ENCODE measurements around the gene PLA2G4A.

GRCh38 chr1:186875896-186876835 lies 47.4 kb downstream of the PLA2G4A start:
- TF ChIP-seq CTCF (IDR thresholded peaks at IDR 0.05) (no peak), YY1 (IDR thresholded peaks at IDR 0.05; ENCODE audit: low read depth) (no peak), MEF2A (IDR thresholded peaks at IDR 0.05; ENCODE audit: borderline replicate concordance, low read depth) (no peak), EP300 (IDR thresholded peaks at IDR 0.05; ENCODE audit: borderline replicate concordance in 1 of 2, low read depth in 1 of 2, low read length in 1 of 2) (no peak), JUND (IDR thresholded peaks at IDR 0.05) (no peak), RFX5 (IDR thresholded peaks at IDR 0.05; ENCODE audit: low read length) (no peak)
